Prostate gland (tissue), 2 donors: ENCODE data around the gene KLF5. TPM values are rescaled to one million over a fixed set of nuclear protein-coding genes. Genes with fewer than 3 reads are reported as not detected.

Experiments used
- DNase-seq: peaks from one replicate; pipeline ENCODE4 v3.0.0-alpha.2; 2019; ENCODE audit warnings: low spot score
- H3K27ac ChIP-seq, 2 donors: fragments of 200-600 bp; sonication (generic); 2 replicates each; pipeline ENCODE4 v1.5.1; 2017 to 2019
- H3K27me3 ChIP-seq: fragments of 200-600 bp; sonication (generic); replicated peaks from 2 replicates; pipeline ENCODE4 v1.5.1; 2019; ENCODE audit not compliant: insufficient read depth
- H3K36me3 ChIP-seq, 2 donors: fragments of 200-600 bp; sonication (generic); 1 replicate in 1 of 2; 2 replicates in 1 of 2; pipeline versions ENCODE4 v1.5.1 to v1.8.1; 2017 to 2019
- H3K4me1 ChIP-seq: fragments of 200-600 bp; sonication (generic); replicated peaks from 2 replicates; pipeline ENCODE4 v1.5.1; 2019
- H3K4me3 ChIP-seq, 2 donors: fragments of 200-600 bp; sonication (generic); 2 replicates each; pipeline ENCODE4 v1.5.1; 2017 to 2019
- H3K9me3 ChIP-seq: fragments of 200-600 bp; sonication (generic); 2 replicates; pipeline ENCODE4 v1.5.1; 2017
- POLR2A ChIP-seq: fragments of 450-650 bp; IDR thresholded peaks from one replicate; pipeline ENCODE4 v1.6.1; 2016; ENCODE audit warnings: antibody characterized with exemption, mild to moderate bottlenecking
- POLR2AphosphoS5 ChIP-seq: sonication (generic); formaldehyde crosslinking; IDR thresholded peaks from one replicate; pipeline ENCODE4 v1.6.1; 2017; ENCODE audit warnings: antibody characterized with exemption
- WGBS: methylation state at CpG from one replicate; pipeline ENCODE4 v1.1.5; 2018; 5-methylcytosine and 5-hydroxymethylcytosine counted together
- intact Hi-C: fragments of 100-400 bp; cut with DNase I; formaldehyde crosslinking; loops from one replicate; pipeline ENCODE4 v1.14.2; 2022
- total RNA-seq, 2 donors: library from RNA; depleted of rRNA; stranded (reverse); fragments of >200 nt; gene quantifications; one replicate each; pipeline ENCODE4 v1.1.0, GENCODE V29; 2016
- TF ChIP-seq, protein P1 (sequence below), 4 experiments: fragments of 200-600 bp in 2 of 4; fragments of 450-650 bp in 2 of 4; sonication (generic) in 2 of 4; IDR thresholded peaks; 1 replicate in 3 of 4; 2 replicates in 1 of 4; pipeline ENCODE4 v1.5.1; 2016 to 2019; ENCODE audit warnings: antibody characterized with exemption in 4 of 4, mild to moderate bottlenecking in 2 of 4, moderate library complexity in 2 of 4

Gene KLF5
- total RNA-seq, 2 donors from 2014 or later = 42.3 to 50.6 TPM

DNA sequence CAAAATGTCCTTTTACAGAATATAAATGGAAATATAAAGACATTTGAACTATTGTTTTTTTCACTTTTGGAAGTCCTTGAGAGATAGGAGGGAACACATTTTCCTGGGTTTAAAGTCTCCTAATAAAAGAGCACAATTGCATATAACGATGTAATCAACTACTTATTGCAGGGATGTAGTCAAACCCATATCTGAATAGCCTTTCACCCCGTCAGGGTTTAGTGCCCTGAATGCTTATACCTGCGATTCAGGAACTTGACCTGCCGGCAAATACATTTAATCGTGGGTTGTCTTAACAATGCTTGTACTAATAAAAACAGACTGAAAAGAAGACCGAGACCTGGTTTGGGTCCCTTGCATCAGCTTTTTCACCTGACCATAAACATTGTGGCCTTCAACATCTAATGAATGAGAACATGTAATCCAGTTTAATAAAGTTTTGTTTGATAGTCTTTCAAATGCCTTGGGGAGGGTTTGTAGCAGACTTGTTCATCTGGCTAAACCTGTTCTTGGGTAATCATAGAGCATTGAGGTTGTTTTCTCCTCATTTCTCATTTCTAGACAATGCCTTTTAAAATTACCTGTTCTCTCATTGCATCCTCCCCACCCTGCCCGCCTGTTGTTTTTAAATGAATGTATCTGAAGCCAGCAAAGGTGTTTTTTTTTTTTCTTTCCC lies 7.0 kb downstream of the KLF5 start:
- no peaks in the 10 kb centered on the region for H3K27me3 ChIP-seq
- peaks cover 5% of the 10 kb centered on the region for H3K4me1 ChIP-seq
- 51% methylated on average over 7 of the region's 7 CpGs for WGBS
- DNase-seq = peak; percentile 44
- TF ChIP-seq, protein P1, sequence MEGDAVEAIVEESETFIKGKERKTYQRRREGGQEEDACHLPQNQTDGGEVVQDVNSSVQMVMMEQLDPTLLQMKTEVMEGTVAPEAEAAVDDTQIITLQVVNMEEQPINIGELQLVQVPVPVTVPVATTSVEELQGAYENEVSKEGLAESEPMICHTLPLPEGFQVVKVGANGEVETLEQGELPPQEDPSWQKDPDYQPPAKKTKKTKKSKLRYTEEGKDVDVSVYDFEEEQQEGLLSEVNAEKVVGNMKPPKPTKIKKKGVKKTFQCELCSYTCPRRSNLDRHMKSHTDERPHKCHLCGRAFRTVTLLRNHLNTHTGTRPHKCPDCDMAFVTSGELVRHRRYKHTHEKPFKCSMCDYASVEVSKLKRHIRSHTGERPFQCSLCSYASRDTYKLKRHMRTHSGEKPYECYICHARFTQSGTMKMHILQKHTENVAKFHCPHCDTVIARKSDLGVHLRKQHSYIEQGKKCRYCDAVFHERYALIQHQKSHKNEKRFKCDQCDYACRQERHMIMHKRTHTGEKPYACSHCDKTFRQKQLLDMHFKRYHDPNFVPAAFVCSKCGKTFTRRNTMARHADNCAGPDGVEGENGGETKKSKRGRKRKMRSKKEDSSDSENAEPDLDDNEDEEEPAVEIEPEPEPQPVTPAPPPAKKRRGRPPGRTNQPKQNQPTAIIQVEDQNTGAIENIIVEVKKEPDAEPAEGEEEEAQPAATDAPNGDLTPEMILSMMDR (IDR thresholded peaks at IDR 0.05) = no peak
- peak; percentile 65 for TF ChIP-seq POLR2AphosphoS5
- intact Hi-C loops = no loop called here
- no peaks in the 10 kb centered on the region for H3K36me3 ChIP-seq
- H3K27ac ChIP-seq = peak overlapping the region in 1 of 2 donors; percentile 11
- no peak overlapping the region for H3K4me3 ChIP-seq
- H3K9me3 ChIP-seq = no peaks in the 10 kb centered on the region

- intact Hi-C loops = no loop called here
- no peak overlapping the region for H3K27ac ChIP-seq
- DNase-seq = no peak
- 31% methylated on average over 1 of the region's 1 CpG for WGBS
- no peaks in the 10 kb centered on the region for H3K36me3 ChIP-seq
- H3K4me1 ChIP-seq = peaks cover 5% of the 10 kb centered on the region
- H3K9me3 ChIP-seq = no peaks in the 10 kb centered on the region
- H3K27me3 ChIP-seq = no peaks in the 10 kb centered on the region
- TF ChIP-seq POLR2A (no peak), POLR2AphosphoS5 (no peak)
- TF ChIP-seq, protein P1 (IDR thresholded peaks at IDR 0.05) = no peak
- no peak overlapping the region for H3K4me3 ChIP-seq
These were observed 10.5 kb downstream of the KLF5 start for GRCh38 chr13:73069206-73069805.

GRCh38 chr13:73070451-73071098 lies 11.8 kb downstream of the KLF5 start:
- intact Hi-C loops = no loop called here
- no peak for DNase-seq
- Histone ChIP-seq H3K27ac (no peak overlapping the region), H3K4me1 (peaks cover 4% of the 10 kb centered on the region), H3K9me3 (no peaks in the 10 kb centered on the region), H3K27me3 (no peaks in the 10 kb centered on the region), H3K36me3 (no peaks in the 10 kb centered on the region), H3K4me3 (no peak overlapping the region)
- TF ChIP-seq, protein P1 (IDR thresholded peaks at IDR 0.05) = no peak
- no peak for TF ChIP-seq POLR2AphosphoS5
- TF ChIP-seq POLR2A = no peak
- WGBS = 84% methylated on average over 5 of the region's 5 CpGs

DNA sequence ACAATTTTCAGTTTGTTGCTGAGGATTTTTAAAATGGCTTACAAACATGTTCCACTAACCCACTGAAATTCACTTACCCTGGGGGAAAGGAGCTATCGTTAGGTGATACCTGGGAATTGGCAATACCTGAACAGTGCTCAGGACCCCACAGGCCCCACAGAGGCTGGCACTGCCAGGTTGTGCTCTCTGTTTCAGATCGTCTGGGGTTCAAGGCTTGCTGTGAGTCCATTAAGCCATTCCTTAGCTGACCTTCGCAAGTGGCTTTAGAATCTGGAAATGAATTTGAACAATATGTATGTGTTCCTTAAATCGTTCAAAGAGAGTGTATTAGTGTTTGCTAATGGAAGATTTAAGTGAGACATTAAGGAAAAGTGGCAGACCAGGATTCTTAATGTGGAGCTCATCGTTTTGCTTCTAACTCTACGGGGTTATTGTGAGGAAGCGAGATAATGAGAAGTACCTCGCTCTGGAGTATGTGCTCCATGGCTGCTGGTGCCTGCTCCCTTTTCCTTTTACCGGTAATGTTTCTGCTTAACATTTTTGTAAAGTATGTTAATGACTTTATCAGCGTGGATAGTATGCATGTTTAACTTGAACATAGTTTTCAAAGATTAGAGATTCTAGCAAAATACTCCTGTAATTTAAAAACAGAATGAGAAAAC lies 13.6 kb downstream of the KLF5 start:
- DNase-seq = no peak
- TF ChIP-seq POLR2AphosphoS5 = no peak
- TF ChIP-seq, protein P1 (IDR thresholded peaks at IDR 0.05) = no peak
- TF ChIP-seq POLR2A = no peak
- no peaks in the 10 kb centered on the region for H3K4me1 ChIP-seq
- no peak overlapping the region for H3K27ac ChIP-seq
- H3K36me3 ChIP-seq = no peaks in the 10 kb centered on the region
- H3K4me3 ChIP-seq = no peak overlapping the region
- no peaks in the 10 kb centered on the region for H3K27me3 ChIP-seq
- 64% methylated on average over 10 of the region's 10 CpGs for WGBS
- intact Hi-C loops = no loop called here
- no peaks in the 10 kb centered on the region for H3K9me3 ChIP-seq
